ENCODE data around the gene IRX4.
"Not testable (repeated sequence)": the region's sequence is repeated elsewhere in the genome, so short reads cannot be mapped to it uniquely, and the experiment has no call there.

The IRX4 gene

GRCh38 chr5:1856596-1857255 is 26.0 kb downstream of the IRX4 start:
- Mint-ChIP-seq H3K4me1 (ENCODE audit: low read depth) (no peaks in the 10 kb centered on the region), H3K36me3 (ENCODE audit: low read depth) (no peaks in the 10 kb centered on the region), H3K9me3 (no peaks in the 10 kb centered on the region), H3K4me3 (no peak overlapping the region), H3K27me3 (peaks cover 47% of the 10 kb centered on the region), H3K27ac (no peak overlapping the region)
- intact Hi-C loops (cut with micrococcal nuclease): no loop called here

DNA sequence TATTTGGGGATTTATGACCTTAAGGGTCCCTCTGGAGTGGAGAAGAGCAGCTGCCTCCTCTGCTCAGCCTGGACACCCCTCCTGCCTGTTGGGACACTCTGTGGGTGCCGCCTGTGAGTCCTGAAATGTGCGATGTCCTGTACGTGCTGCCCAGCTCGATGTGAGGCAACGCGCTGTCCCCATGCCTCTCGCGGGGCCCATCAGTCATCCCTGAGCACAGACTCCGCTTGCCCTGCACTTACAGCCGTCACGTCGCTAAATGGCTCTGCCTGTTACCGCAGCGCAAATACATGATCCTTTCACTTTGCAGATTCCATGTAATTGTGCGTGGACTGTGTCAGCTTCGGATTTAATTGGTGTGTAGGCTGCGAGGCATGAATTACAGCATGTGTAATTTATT is 27.1 kb downstream of the IRX4 start:
- intact Hi-C loops (cut with micrococcal nuclease): no loop called here
- H3K4me3 Mint-ChIP-seq: no peak overlapping the region
- peaks cover 59% of the 10 kb centered on the region for H3K27me3 Mint-ChIP-seq

DNA sequence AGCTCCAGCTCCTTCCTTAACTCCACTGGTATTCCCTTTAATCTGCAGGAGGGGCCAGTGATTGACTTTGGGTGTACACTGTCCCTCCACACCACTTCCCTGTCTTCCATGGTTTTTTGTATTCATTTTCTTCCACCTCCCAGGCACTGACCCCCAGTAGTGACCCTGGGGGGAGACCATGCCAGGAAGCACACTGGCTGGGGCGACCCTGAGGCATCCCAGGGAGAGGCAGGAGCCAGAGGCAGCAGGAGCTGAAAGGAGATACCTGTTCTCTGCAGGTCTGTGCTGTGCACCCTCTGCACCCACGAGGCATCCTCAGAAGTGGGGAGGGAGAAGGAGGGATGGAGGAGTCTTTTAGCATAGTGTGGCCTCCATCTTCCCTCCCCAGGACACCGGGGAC is 27.6 kb downstream of the IRX4 start:
- Mint-ChIP-seq H3K9me3 (no peaks in the 10 kb centered on the region), H3K4me1 (ENCODE audit: low read depth) (no peaks in the 10 kb centered on the region), H3K4me3 (no peak overlapping the region), H3K36me3 (ENCODE audit: low read depth) (no peaks in the 10 kb centered on the region), H3K27ac (no peak overlapping the region), H3K27me3 (peaks cover 64% of the 10 kb centered on the region)
- intact Hi-C loops (cut with micrococcal nuclease): no loop called here

More for the DNA sequence above, 27.1 kb downstream of the IRX4 start:
- Mint-ChIP-seq H3K9me3 (no peaks in the 10 kb centered on the region), H3K4me1 (ENCODE audit: low read depth) (no peaks in the 10 kb centered on the region), H3K36me3 (ENCODE audit: low read depth) (no peaks in the 10 kb centered on the region), H3K27ac (no peak overlapping the region)

- intact Hi-C loops (cut with micrococcal nuclease): no loop called here
- Mint-ChIP-seq H3K27me3 (peaks cover 78% of the 10 kb centered on the region), H3K4me3 (no peak overlapping the region), H3K27ac (no peak overlapping the region), H3K9me3 (no peaks in the 10 kb centered on the region), H3K4me1 (ENCODE audit: low read depth) (no peaks in the 10 kb centered on the region), H3K36me3 (ENCODE audit: low read depth) (no peaks in the 10 kb centered on the region)
Measured at GRCh38 chr5:1853531-1853930, 29.2 kb downstream of the IRX4 start.

DNA sequence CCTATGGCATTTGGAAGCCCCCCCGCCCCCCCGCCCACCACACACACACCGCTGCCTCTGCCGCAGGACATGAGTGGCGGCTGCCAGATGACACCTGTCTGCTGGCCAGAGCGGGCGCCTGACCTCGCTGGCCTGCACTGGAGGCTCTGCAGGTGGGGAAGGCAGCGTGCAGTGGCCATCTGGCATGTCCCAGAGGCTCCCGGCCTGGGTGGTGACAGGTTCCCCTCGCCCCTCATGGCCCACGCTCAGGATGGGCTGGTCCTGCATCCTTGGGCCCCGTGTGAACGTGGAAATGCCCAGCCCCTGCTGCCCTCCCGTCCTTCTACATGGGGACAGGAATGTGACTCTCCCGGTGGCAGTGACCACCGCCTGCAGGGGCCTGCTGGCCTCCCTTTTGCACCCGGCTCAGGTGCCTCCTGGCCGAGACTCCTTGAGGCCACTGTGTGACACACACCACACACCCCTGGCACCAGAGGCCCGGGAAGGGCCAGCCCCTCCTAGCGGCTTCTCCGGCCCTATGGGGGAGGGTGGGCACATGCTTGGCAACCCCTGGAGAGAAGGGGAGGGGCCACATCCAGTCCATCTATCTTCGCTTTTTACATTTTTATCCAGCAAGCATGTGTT is 30.3 kb downstream of the IRX4 start:
- Mint-ChIP-seq H3K27ac (no peak overlapping the region), H3K36me3 (ENCODE audit: low read depth) (no peaks in the 10 kb centered on the region), H3K9me3 (no peaks in the 10 kb centered on the region), H3K27me3 (peaks cover 83% of the 10 kb centered on the region), H3K4me1 (ENCODE audit: low read depth) (no peaks in the 10 kb centered on the region), H3K4me3 (no peak overlapping the region)
- intact Hi-C loops (cut with micrococcal nuclease): no loop called here

GRCh38 chr5:1851290-1851934 is 31.3 kb downstream of the IRX4 start:
- H3K4me1 Mint-ChIP-seq (ENCODE audit: low read depth): no peaks in the 10 kb centered on the region
- H3K9me3 Mint-ChIP-seq: no peaks in the 10 kb centered on the region
- no peak overlapping the region for H3K4me3 Mint-ChIP-seq
- intact Hi-C loops (cut with micrococcal nuclease): no loop called here
- peaks cover 75% of the 10 kb centered on the region for H3K27me3 Mint-ChIP-seq
- H3K27ac Mint-ChIP-seq: no peak overlapping the region
- no peaks in the 10 kb centered on the region for H3K36me3 Mint-ChIP-seq (ENCODE audit: low read depth)

GRCh38 chr5:1850324-1851154 is 32.2 kb downstream of the IRX4 start:
- Mint-ChIP-seq H3K4me3 (no peak overlapping the region), H3K4me1 (ENCODE audit: low read depth) (no peaks in the 10 kb centered on the region), H3K36me3 (ENCODE audit: low read depth) (no peaks in the 10 kb centered on the region), H3K9me3 (no peaks in the 10 kb centered on the region), H3K27me3 (peaks cover 68% of the 10 kb centered on the region), H3K27ac (no peak overlapping the region)
- intact Hi-C loops (cut with micrococcal nuclease): no loop called here

DNA sequence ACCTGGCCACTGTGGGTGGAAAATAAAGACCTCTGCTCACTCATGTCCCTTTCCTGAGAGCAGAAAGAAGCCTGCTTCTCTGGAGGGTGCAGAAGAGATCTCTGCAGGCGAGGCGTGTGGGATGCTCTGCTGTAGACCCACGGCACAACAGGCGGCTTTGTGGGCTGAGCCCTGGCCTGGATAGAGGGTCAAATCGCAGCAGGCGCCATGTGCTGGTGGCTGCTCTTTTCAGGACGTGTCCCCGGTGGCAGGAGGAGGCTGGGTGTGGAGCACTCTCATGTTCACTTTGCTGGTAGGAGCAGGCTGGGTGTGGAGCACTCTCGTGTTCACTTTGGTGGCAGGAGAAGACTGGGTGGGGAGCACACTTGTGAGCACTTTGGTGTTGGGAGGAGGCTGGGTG is 35.1 kb downstream of the IRX4 start:
- no peaks in the 10 kb centered on the region for H3K9me3 Mint-ChIP-seq
- H3K27me3 Mint-ChIP-seq: peaks cover 45% of the 10 kb centered on the region
- H3K27ac Mint-ChIP-seq: no peak overlapping the region
- no peaks in the 10 kb centered on the region for H3K36me3 Mint-ChIP-seq (ENCODE audit: low read depth)
- no peaks in the 10 kb centered on the region for H3K4me1 Mint-ChIP-seq (ENCODE audit: low read depth)
- intact Hi-C loops (cut with micrococcal nuclease): no loop called here
- H3K4me3 Mint-ChIP-seq: no peak overlapping the region

GRCh38 chr5:1847056-1847455 is 35.7 kb downstream of the IRX4 start:
- no peak overlapping the region for H3K4me3 Mint-ChIP-seq
- H3K27me3 Mint-ChIP-seq: peaks cover 41% of the 10 kb centered on the region
- no peak overlapping the region for H3K27ac Mint-ChIP-seq
- H3K36me3 Mint-ChIP-seq (ENCODE audit: low read depth): no peaks in the 10 kb centered on the region
- H3K9me3 Mint-ChIP-seq: no peaks in the 10 kb centered on the region
- intact Hi-C loops (cut with micrococcal nuclease): no loop called here
- no peaks in the 10 kb centered on the region for H3K4me1 Mint-ChIP-seq (ENCODE audit: low read depth)

DNA sequence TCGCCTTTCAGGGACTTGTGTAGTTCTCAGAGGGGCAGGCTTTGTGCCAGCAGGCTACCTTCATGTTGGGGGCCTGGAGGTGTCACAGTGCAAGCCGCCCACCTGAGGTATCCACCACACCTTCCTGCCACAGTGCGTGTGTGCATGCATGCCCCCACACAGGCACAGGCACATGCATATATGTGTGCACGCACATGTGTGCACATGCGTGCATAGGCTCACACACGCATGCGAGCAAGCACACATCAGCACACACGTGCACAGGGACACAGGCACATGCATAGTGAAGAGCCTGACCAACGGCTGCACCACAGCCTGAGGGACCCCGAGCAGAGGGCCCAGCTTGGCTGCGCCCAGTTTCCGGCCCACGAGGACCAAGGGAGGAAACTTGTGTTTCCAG is 36.1 kb downstream of the IRX4 start:
- Mint-ChIP-seq H3K9me3 (no peaks in the 10 kb centered on the region), H3K4me3 (no peak overlapping the region), H3K36me3 (ENCODE audit: low read depth) (no peaks in the 10 kb centered on the region), H3K27me3 (peaks cover 37% of the 10 kb centered on the region), H3K4me1 (ENCODE audit: low read depth) (no peaks in the 10 kb centered on the region), H3K27ac (no peak overlapping the region)
- intact Hi-C loops (cut with micrococcal nuclease): no loop called here

DNA sequence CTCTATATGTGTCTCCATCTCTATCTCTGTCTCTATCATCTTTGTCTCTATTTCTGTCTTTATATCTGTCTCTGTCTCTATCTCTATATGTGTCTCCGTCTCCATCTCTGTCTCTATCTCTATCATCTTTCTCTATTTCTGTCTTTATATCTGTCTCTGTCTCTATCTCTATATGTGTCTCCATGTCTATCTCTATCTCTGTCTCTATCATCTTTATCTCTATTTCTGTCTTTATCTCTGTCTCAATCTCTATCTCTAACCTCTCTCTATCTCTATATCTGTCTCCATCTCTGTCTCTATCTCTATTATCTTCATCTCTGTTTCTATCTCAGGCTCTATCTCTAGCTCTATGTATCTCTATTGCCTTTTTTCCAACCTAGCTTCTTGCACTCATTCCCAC is 37.0 kb downstream of the IRX4 start:
- H3K27ac Mint-ChIP-seq: no peak overlapping the region
- no peaks in the 10 kb centered on the region for H3K9me3 Mint-ChIP-seq
- H3K4me3 Mint-ChIP-seq: no peak overlapping the region
- H3K36me3 Mint-ChIP-seq (ENCODE audit: low read depth): no peaks in the 10 kb centered on the region
- intact Hi-C loops (cut with micrococcal nuclease): no loop called here
- H3K27me3 Mint-ChIP-seq: peaks cover 31% of the 10 kb centered on the region
- H3K4me1 Mint-ChIP-seq (ENCODE audit: low read depth): no peaks in the 10 kb centered on the region

- Mint-ChIP-seq H3K36me3 (ENCODE audit: low read depth) (no peaks in the 10 kb centered on the region), H3K4me1 (ENCODE audit: low read depth) (no peaks in the 10 kb centered on the region), H3K27ac (no peak overlapping the region), H3K9me3 (no peaks in the 10 kb centered on the region), H3K27me3 (peaks cover 26% of the 10 kb centered on the region), H3K4me3 (no peak overlapping the region)
- intact Hi-C loops (cut with micrococcal nuclease): no loop called here
Measured at GRCh38 chr5:1844708-1845436, 37.9 kb downstream of the IRX4 start.

DNA sequence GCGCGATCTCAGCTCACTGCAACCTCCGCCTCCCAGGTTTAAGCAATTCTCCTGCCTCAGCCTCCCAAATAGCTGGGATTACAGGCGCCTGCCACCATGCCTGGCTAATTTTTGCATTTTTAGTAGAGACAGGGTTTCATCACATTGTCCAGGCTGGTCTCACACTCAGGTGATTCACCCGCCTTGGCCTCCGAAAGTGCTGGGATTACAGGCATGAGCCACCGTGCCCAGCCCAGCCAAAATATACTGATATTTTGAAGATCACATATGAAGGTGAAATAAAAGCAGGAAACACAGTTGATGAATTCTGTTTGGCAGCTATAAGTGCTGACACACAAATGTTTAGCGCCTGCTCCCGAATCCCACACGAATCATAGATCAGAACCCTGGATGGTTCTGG is 39.0 kb downstream of the IRX4 start:
- H3K4me1 Mint-ChIP-seq (ENCODE audit: low read depth); H3K9me3 Mint-ChIP-seq; H3K4me3 Mint-ChIP-seq; H3K36me3 Mint-ChIP-seq (ENCODE audit: low read depth); intact Hi-C loops (cut with micrococcal nuclease); H3K27ac Mint-ChIP-seq: not testable (repeated sequence)
- peaks cover 21% of the 10 kb centered on the region for H3K27me3 Mint-ChIP-seq
